ENCODE results near the gene KIRREL3.

DNA sequence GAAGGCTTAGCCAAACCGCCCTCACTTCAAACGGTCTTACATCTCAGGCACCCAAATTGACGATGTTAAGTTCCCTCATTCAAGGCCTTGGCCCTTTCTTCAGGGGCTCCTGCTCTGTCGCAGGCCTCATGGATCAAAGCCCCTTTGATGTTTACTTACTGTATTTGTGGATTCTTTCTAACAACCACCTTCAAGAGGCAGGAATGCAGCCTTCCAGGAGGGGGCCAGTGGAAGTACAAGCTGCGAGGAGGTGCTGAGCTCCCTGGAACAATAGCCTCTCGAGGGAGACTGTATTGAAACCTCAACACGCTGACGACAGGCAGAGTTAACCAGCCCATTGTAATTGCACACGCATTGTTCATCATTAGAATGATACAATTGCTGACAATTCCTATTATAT lies 436.0 kb downstream of the KIRREL3 start:
- TF ChIP-seq, protein P1, sequence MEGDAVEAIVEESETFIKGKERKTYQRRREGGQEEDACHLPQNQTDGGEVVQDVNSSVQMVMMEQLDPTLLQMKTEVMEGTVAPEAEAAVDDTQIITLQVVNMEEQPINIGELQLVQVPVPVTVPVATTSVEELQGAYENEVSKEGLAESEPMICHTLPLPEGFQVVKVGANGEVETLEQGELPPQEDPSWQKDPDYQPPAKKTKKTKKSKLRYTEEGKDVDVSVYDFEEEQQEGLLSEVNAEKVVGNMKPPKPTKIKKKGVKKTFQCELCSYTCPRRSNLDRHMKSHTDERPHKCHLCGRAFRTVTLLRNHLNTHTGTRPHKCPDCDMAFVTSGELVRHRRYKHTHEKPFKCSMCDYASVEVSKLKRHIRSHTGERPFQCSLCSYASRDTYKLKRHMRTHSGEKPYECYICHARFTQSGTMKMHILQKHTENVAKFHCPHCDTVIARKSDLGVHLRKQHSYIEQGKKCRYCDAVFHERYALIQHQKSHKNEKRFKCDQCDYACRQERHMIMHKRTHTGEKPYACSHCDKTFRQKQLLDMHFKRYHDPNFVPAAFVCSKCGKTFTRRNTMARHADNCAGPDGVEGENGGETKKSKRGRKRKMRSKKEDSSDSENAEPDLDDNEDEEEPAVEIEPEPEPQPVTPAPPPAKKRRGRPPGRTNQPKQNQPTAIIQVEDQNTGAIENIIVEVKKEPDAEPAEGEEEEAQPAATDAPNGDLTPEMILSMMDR (optimal IDR thresholded peaks at IDR 0.05 in 1 of 3, IDR thresholded peaks at IDR 0.05 in 1 of 3, conservative IDR thresholded peaks at IDR 0.05 in 1 of 3; ENCODE audit: extremely low read depth in 1 of 3, insufficient read depth in 2 of 3, low read length in 3 of 3): no peak
- TF ChIP-seq EZH2 (IDR thresholded peaks at IDR 0.05; ENCODE audit: low read length): no peak
